ENCODE results near the gene ARHGEF2. TPM values are rescaled to one million over a fixed set of nuclear protein-coding genes. Genes with fewer than 3 reads are reported as not detected.

Gene ARHGEF2
- total RNA-seq, 1 experiment from 2014 or later = 69.5 TPM

DNA sequence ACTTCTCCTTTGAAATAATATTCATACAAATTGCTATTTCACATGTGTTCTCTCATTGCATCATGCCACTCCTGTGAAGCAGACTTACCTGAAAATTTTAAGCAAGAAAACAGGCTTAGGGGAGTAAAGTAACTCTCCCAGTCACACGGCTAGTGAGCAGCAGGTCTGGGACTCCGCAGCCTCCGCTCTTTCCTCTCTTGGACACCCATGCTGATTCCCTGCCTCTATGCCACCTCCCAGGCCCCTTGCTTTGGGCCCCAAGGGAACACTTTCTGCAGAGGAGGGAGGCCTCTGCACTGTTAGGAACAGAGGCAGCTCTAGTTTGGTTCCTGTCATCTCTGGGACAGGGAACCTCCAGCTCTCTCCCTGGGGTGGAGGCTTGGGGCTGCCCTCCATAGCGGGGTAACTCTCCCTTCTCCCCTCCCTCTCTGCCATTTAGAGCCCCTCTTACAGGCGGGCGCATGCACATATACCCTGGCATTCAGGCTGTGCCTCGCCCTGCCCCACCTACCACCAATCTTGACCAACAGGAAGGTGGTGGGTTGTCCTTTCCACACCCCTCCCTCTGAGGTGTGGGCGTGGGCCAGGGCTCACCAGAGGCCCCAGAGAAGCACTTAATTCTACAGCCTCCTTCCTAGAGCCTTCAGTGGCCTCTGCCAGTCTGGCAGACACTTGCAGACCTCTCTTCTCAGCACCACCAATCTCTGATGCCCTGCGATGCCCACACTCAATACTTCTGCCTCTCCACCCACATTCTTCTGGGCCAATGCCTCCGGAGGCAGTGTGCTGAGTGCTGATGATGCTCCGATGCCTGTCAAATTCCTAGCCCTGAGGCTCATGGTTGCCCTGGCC, 37.1 kb downstream of the ARHGEF2 start, which contains the start of gene RXFP4:
RXFP4 (plus strand) TSS at position 646 of the 852 bp plus-strand sequence; CDS start at position 718, 72 bp downstream.
- Mint-ChIP-seq H3K27ac (peak within 1 kb of the TSS; percentile 18; the same call in 1 of the 2 replicates), H3K4me3 (no peak within 1 kb of the TSS), H3K36me3 (no peaks in the 10 kb centered on the region), H3K4me1 (peaks cover 28% of the 10 kb centered on the region), H3K27me3 (ENCODE audit: low read depth) (no peaks in the 10 kb centered on the region), H3K9me3 (no peaks in the 10 kb centered on the region)
- TF ChIP-seq ATF6 (CRISPR knock-in tag; IDR thresholded peaks at IDR 0.05) (no peak), HMGA2 (CRISPR knock-in tag; IDR thresholded peaks at IDR 0.05) (no peak), GABPB1 (CRISPR knock-in tag; IDR thresholded peaks at IDR 0.05) (peak; percentile 42; the same call in 1 of the 2 replicates)
- TF ChIP-seq, protein P1, sequence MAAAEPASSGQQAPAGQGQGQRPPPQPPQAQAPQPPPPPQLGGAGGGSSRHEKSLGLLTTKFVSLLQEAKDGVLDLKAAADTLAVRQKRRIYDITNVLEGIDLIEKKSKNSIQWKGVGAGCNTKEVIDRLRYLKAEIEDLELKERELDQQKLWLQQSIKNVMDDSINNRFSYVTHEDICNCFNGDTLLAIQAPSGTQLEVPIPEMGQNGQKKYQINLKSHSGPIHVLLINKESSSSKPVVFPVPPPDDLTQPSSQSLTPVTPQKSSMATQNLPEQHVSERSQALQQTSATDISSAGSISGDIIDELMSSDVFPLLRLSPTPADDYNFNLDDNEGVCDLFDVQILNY (CRISPR knock-in tag; IDR thresholded peaks at IDR 0.05) = no peak
- peak; percentile 20 for ATAC-seq
- DNase-seq (ENCODE audit: low spot score) = no peak
- CTCF ChIA-PET = interaction anchor here (1.0 to 6.1 kb wide), 7 partner anchors 27 to 125 kb away, joined by 3 to 85 read pairs (median 7); partner anchors contain the start of gene ARHGEF2
- POLR2A ChIA-PET = interaction anchor here (0.5 to 0.9 kb wide), 3 partner anchors 13 to 141 kb away, joined by 3 to 4 read pairs (median 3); partner anchors contain the start of gene MEX3A

DNA sequence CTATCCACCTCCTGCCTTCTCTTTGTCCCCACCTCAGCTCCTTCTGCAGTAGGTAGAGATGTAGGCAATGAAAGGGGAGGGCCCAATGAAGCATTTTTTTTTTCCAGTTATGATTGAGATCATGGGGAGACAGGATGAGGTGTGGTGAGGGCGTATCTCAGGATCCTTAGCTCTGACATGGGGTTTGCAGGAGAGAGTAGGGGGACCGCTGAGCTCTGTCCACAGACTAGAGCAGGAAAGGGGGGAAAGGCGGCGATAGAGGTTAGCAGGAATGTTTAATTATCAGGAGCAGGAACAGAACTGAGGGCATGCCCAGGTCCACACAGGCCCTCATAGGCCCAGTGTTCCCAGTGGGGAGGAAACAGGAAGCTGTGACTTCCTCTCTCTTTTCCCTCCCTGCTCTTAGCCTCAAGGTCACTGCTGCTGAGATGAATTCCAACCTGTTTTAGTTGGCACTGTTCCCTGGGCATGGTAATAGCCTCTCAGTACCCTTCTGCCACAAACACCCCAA, 37.8 kb downstream of the ARHGEF2 start:
- POLR2A ChIA-PET = interaction anchor here (0.5 to 0.9 kb wide), 3 partner anchors 14 to 142 kb away, joined by 3 to 4 read pairs (median 3); partner anchors contain the start of gene MEX3A
- Mint-ChIP-seq H3K27ac (peak overlapping the region; percentile 18; the same call in 1 of the 2 replicates), H3K27me3 (ENCODE audit: low read depth) (no peaks in the 10 kb centered on the region), H3K4me1 (peaks cover 25% of the 10 kb centered on the region), H3K4me3 (no peak overlapping the region), H3K36me3 (no peaks in the 10 kb centered on the region), H3K9me3 (no peaks in the 10 kb centered on the region)
- CTCF ChIA-PET = interaction anchor here (0.9 to 6.1 kb wide), 8 partner anchors 27 to 445 kb away, joined by 3 to 85 read pairs (median 6); partner anchors contain the start of gene ARHGEF2
- DNase-seq (ENCODE audit: low spot score) (no peak), ATAC-seq (peak; percentile 10; the same call in 1 of the 2 replicates)
- TF ChIP-seq ATF6 (CRISPR knock-in tag; IDR thresholded peaks at IDR 0.05) (no peak), GTF2I (CRISPR knock-in tag; conservative IDR thresholded peaks at IDR 0.05) (no peak), TEAD1 (CRISPR knock-in tag; IDR thresholded peaks at IDR 0.05) (no peak), ELF4 (CRISPR knock-in tag; IDR thresholded peaks at IDR 0.05; ENCODE audit: low read depth) (no peak), PREB (CRISPR knock-in tag; IDR thresholded peaks at IDR 0.05; ENCODE audit: borderline replicate concordance) (no peak), GRHL2 (CRISPR knock-in tag; IDR thresholded peaks at IDR 0.05; ENCODE audit: insufficient replicate concordance, severe bottlenecking) (no peak)

DNA sequence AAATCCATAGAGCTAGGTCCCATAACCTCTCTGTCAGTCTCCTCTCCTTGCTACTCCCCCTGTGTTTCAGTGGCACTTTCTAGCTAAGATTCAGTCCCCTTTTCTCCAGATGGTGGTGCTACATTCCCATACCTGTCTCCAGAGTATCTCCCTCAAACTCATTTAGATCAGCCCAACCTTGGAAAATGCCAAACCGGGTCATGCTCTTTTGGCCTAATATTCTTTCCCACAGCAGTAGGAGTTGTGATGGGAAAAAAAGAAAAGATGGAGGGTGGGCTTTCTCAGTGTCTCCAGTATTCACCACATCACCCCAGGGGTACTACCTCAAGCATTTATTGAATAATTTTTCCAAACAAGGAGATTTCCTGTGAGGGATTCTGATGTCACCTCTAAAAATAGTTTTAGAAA, 40.1 kb downstream of the ARHGEF2 start:
- POLR2A ChIA-PET = interaction anchor here (0.9 to 1.1 kb wide), 2 partner anchors 41 to 46 kb away, joined by 3 to 4 read pairs; partner anchors contain the start of gene ARHGEF2
- CTCF ChIA-PET = interaction anchor here (0.6 to 6.1 kb wide), 37 partner anchors 8 to 345 kb away, joined by 3 to 85 read pairs (median 4); partner anchors contain the start of genes ARHGEF2, RAB25, SMG5 and SSR2
- ATAC-seq (peak; percentile 52), DNase-seq (ENCODE audit: low spot score) (no peak)
- H3K4me1 Mint-ChIP-seq = peaks cover 21% of the 10 kb centered on the region
- H3K36me3 Mint-ChIP-seq = peaks cover 4% of the 10 kb centered on the region
- H3K27ac Mint-ChIP-seq = peak overlapping the region; percentile 9; the same call in 1 of the 2 replicates
- TF ChIP-seq ZNF121 (CRISPR knock-in tag; IDR thresholded peaks at IDR 0.05) (peak; percentile 56; the same call in 1 of the 2 replicates), MLX (CRISPR knock-in tag; IDR thresholded peaks at IDR 0.05) (no peak)
- no peaks in the 10 kb centered on the region for H3K9me3 Mint-ChIP-seq
- H3K27me3 Mint-ChIP-seq (ENCODE audit: low read depth) = no peaks in the 10 kb centered on the region
- no peak overlapping the region for H3K4me3 Mint-ChIP-seq
